HG02852 (cell line): ENCODE data around the gene WSB2.

Source experiments
- ATAC-seq: cut with Tn5 transposase; IDR thresholded peaks from one replicate; pipeline ENCODE4 v1.9.1; 2021; ENCODE audit warnings: mild to moderate bottlenecking, moderate library complexity; ENCODE audit not compliant: unreplicated experiment

The WSB2 gene

GRCh38 chr12:117998719-117999118 lies 62.3 kb downstream of the WSB2 start:
- ATAC-seq: no peak

- ATAC-seq: no peak
Measured at GRCh38 chr12:117994551-117995438, 66.2 kb downstream of the WSB2 start.

GRCh38 chr12:117986705-117987469 lies 74.1 kb downstream of the WSB2 start:
- ATAC-seq: no peak

GRCh38 chr12:117985182-117985581 lies 75.8 kb downstream of the WSB2 start:
- ATAC-seq: no peak
